Fibroblast of lung (primary cell): ENCODE measurements around the gene ATF6B.

Source experiments
- CTCF ChIP-seq, 2 donors: IDR thresholded peaks in 1 of 2; conservative IDR thresholded peaks in 1 of 2; 1 replicate in 1 of 2; 2 replicates in 1 of 2; pipeline ENCODE4 v1.5.1; 2011 to 2012; ENCODE audit warnings: low read length in 2 of 2, control low read depth in 1 of 2, inconsistent platforms in 1 of 2, low read depth in 1 of 2, mild to moderate bottlenecking in 1 of 2
- EZH2 ChIP-seq: IDR thresholded peaks from 2 replicates; pipeline ENCODE4 v1.5.1; 2012; ENCODE audit warnings: low read length, control low read depth, mild to moderate bottlenecking; ENCODE audit errors: missing control alignments

- TF ChIP-seq CTCF (conservative IDR thresholded peaks at IDR 0.05 in 1 of 2, IDR thresholded peaks at IDR 0.05 in 1 of 2; ENCODE audit: low read depth in 1 of 2, low read length in 2 of 2) (peak; percentile 42 to 48), EZH2 (no peak)
These were observed 26.6 kb upstream of the ATF6B start for GRCh38 chr6:32154514-32155161.
